Measurements from ENCODE around the gene PLEKHM3. TPM values are rescaled to one million over a fixed set of nuclear protein-coding genes. Genes with fewer than 3 reads are reported as not detected.

Gene PLEKHM3
- total RNA-seq, 1 experiment from 2014 or later, result 8.4 TPM

DNA sequence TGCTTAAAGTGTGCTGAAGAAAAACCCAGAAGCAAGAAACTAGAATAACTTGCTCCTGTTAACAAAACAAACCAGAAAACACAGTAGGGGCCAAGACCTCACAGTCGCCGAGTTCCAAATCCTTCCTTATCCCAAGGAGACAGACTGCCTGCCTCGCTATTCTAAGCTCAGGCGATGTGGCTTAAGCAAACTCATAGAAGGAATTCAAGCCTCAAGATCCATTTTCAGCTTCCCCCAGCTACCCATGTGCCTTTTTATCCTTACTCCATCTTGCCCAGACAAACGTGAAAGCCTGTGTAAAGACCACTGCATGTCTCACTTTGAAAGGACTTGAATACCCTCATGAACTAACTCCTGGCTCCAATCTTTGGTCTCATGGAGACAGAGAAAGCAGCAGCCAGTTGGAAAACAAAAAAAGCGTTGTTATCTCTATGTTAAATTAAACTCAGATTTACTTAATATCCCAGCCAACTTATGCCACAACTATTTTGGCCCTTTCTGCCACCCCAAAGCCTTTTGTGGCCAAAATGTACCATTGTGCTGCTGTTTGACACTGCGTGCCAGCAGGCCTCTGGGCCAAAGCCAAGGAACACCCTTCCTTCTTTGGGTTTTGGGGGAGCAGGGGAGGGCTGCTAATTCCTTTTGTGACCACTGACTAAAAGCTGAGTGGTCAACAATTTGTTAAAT is 132.5 kb downstream of the PLEKHM3 start:
- intact Hi-C loops (cut with micrococcal nuclease; ENCODE audit: unreplicated experiment), result no loop called here
- H3K4me2 ChIP-seq, result no peak overlapping the region
- CTCF ChIA-PET, result no interaction called here

DNA sequence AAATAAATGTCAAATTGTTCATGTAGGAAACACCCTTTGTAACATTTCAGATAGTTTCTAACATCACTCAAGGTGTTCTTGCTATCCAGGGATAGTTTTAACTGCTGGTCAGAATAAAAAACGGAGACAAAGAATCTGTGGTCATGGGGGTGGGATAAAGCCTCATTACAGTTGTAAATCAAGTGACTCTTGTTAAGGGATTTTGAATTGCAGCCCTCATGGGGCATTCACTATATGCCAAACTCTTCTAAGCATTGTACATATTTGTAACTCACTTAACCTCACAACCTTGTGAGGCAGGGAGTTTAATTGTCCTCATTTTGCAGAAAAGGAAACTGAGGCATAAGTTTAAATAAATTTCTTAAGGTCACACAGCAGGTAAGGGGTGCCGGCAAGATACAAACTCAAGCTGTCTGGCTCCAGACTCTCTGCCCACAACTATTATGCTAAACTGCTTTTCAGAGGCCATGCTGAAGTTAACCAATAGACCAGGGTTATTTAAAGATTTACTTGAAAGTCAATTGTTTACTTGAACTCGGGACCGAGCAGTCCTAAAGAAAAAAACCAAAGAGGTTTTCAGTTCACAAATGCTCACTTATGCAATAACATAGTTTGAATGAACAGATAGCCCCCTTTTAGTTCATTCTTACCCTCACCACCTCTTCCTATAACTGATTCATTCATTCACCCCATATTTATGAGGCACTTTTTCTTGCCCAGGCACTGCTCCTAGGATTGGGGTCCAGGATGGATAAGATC is 134.1 kb downstream of the PLEKHM3 start:
- Histone ChIP-seq H3K9me3 (ENCODE audit: insufficient read depth, low read depth) (no peaks in the 10 kb centered on the region), H3K79me2 (ENCODE audit: low read depth) (no peaks in the 10 kb centered on the region), H3K36me3 (ENCODE audit: low read depth) (no peaks in the 10 kb centered on the region), H3K4me1 (replicated peaks; ENCODE audit: insufficient read depth) (no peaks in the 10 kb centered on the region), H3F3A (ENCODE audit: insufficient read depth, low read depth) (no peaks in the 10 kb centered on the region), H2AFZ (no peak overlapping the region), H3K9me2 (ENCODE audit: insufficient read depth) (no peaks in the 10 kb centered on the region), H3K27ac (no peak overlapping the region), H3K4me2 (no peak overlapping the region), H3K4me3 (no peak overlapping the region), H3K27me3 (ENCODE audit: insufficient read depth, low read depth) (no peaks in the 10 kb centered on the region), H4K20me1 (ENCODE audit: insufficient read depth) (no peaks in the 10 kb centered on the region)
- POLR2A ChIA-PET (ENCODE audit: unreplicated experiment), result no interaction called here
- TF ChIP-seq EZH2 (IDR thresholded peaks at IDR 0.05; ENCODE audit: low read depth), result no peak
- TF ChIP-seq, protein P1, sequence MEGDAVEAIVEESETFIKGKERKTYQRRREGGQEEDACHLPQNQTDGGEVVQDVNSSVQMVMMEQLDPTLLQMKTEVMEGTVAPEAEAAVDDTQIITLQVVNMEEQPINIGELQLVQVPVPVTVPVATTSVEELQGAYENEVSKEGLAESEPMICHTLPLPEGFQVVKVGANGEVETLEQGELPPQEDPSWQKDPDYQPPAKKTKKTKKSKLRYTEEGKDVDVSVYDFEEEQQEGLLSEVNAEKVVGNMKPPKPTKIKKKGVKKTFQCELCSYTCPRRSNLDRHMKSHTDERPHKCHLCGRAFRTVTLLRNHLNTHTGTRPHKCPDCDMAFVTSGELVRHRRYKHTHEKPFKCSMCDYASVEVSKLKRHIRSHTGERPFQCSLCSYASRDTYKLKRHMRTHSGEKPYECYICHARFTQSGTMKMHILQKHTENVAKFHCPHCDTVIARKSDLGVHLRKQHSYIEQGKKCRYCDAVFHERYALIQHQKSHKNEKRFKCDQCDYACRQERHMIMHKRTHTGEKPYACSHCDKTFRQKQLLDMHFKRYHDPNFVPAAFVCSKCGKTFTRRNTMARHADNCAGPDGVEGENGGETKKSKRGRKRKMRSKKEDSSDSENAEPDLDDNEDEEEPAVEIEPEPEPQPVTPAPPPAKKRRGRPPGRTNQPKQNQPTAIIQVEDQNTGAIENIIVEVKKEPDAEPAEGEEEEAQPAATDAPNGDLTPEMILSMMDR (conservative IDR thresholded peaks at IDR 0.05), result no peak
- DNase-seq, result no peak
- BruUV-seq (replicated peaks), result no TSS peak
- CTCF ChIA-PET, result no interaction called here
- intact Hi-C loops (cut with micrococcal nuclease; ENCODE audit: unreplicated experiment), result no loop called here

More for the DNA sequence above, 132.5 kb downstream of the PLEKHM3 start:
- H4K20me1 ChIP-seq (ENCODE audit: insufficient read depth), result no peaks in the 10 kb centered on the region
- H3K27me3 ChIP-seq (ENCODE audit: insufficient read depth, low read depth), result no peaks in the 10 kb centered on the region
- no peaks in the 10 kb centered on the region for H3K36me3 ChIP-seq (ENCODE audit: low read depth)
- no peaks in the 10 kb centered on the region for H3K9me3 ChIP-seq (ENCODE audit: insufficient read depth, low read depth)
- no peak overlapping the region for H2AFZ ChIP-seq
- no TSS peak for BruUV-seq (replicated peaks)
- no peak overlapping the region for H3K27ac ChIP-seq
- no peak overlapping the region for H3K4me3 ChIP-seq
- POLR2A ChIA-PET (ENCODE audit: unreplicated experiment), result no interaction called here
- DNase-seq, result no peak
- no peaks in the 10 kb centered on the region for H3K79me2 ChIP-seq (ENCODE audit: low read depth)
- no peaks in the 10 kb centered on the region for H3K4me1 ChIP-seq (replicated peaks; ENCODE audit: insufficient read depth)
- H3K9me2 ChIP-seq (ENCODE audit: insufficient read depth), result no peaks in the 10 kb centered on the region
- H3F3A ChIP-seq (ENCODE audit: insufficient read depth, low read depth), result no peaks in the 10 kb centered on the region
- TF ChIP-seq, protein P1 (conservative IDR thresholded peaks at IDR 0.05), result no peak
- no peak for TF ChIP-seq EZH2 (IDR thresholded peaks at IDR 0.05; ENCODE audit: low read depth)

DNA sequence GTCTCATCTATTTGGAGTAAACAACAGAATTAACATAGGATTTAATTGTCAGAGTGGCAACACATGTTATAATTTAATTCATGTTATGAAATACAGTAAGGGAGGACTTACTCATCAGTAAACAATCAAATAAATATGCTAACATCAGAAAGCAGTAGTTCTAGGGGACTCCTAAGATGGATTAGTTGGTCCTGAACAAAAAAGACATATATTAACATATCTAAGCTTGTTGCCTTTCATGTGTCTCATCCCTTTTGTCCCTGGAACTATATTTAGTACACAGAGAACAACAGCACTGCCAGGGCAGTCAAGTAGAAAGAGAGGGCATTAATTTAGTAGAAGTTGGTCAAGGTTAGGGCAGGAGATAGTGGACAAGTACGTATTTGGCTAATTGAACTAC is 137.8 kb downstream of the PLEKHM3 start:
- ChIA-PET POLR2A (ENCODE audit: unreplicated experiment) (interaction anchor here (0.6 kb wide), 1 partner anchor 66 kb away, joined by 9 read pairs; no protein-coding TSS in a partner anchor), CTCF (no interaction called here)
- Histone ChIP-seq H3K4me3 (no peak overlapping the region), H3K27me3 (ENCODE audit: insufficient read depth, low read depth) (no peaks in the 10 kb centered on the region), H2AFZ (no peak overlapping the region), H3K4me2 (no peak overlapping the region), H3K9me3 (ENCODE audit: insufficient read depth, low read depth) (no peaks in the 10 kb centered on the region), H4K20me1 (ENCODE audit: insufficient read depth) (no peaks in the 10 kb centered on the region), H3K79me2 (ENCODE audit: low read depth) (no peaks in the 10 kb centered on the region), H3K27ac (no peak overlapping the region), H3K36me3 (ENCODE audit: low read depth) (no peaks in the 10 kb centered on the region), H3K4me1 (replicated peaks; ENCODE audit: insufficient read depth) (no peaks in the 10 kb centered on the region), H3F3A (ENCODE audit: insufficient read depth, low read depth) (no peaks in the 10 kb centered on the region), H3K9me2 (ENCODE audit: insufficient read depth) (no peaks in the 10 kb centered on the region)
- TF ChIP-seq EZH2 (IDR thresholded peaks at IDR 0.05; ENCODE audit: low read depth), result no peak
- TF ChIP-seq, protein P1 (conservative IDR thresholded peaks at IDR 0.05), result no peak
- intact Hi-C loops (cut with micrococcal nuclease; ENCODE audit: unreplicated experiment), result no loop called here
- no peak for DNase-seq
- no TSS peak for BruUV-seq (replicated peaks)
